ENCODE results near the gene SCYGR7. TPM values are rescaled to one million over a fixed set of nuclear protein-coding genes. Genes with fewer than 3 reads are reported as not detected.

Gene SCYGR7
- total and polyA plus RNA-seq, 2 of the 13 experiments (the other 11 are each of a cell fraction or from before 2014, with no cell fraction given), result not detected

DNA sequence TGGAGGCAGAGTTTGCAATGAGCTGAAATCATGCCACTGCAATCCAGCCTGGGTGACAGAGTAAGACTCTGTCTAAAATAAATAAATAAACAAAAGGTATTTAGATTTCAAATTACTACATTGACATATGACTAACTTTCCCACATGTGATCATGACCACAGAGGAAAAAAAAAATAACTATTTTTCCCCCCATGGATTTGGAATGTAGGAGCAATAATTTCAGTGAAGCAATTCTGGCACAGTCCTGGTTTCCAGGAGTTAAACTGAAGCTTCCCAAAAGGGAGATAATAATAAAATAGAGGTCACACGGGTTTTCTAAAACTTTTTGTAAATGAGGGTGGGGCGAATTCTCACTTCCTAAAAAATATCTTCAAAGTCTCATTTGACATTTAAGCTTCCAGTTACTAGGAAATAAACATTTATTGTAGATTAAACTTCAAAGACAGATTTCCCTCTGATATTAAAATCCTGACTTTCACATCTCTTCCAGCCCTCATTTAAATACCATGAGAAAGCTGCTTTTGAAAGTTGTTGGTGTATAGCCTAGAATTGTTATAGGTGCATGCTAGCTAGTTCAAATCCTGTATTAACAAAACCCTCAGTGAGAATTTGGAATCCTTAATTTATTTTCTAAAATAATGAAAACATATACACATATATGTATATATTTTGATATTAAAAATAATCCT, 31.0 kb upstream of the SCYGR7 start (continued):
- TF ChIP-seq CHD2 (IDR thresholded peaks at IDR 0.05; ENCODE audit: low read depth, low read length) (no peak), TOPORS (CRISPR knock-in tag; IDR thresholded peaks at IDR 0.05) (no peak), RFX5 (IDR thresholded peaks at IDR 0.05; ENCODE audit: low read depth, low read length) (no peak), ZNF747 (CRISPR knock-in tag; IDR thresholded peaks at IDR 0.05; ENCODE audit: borderline replicate concordance) (no peak)
- TF ChIP-seq, protein P1, sequence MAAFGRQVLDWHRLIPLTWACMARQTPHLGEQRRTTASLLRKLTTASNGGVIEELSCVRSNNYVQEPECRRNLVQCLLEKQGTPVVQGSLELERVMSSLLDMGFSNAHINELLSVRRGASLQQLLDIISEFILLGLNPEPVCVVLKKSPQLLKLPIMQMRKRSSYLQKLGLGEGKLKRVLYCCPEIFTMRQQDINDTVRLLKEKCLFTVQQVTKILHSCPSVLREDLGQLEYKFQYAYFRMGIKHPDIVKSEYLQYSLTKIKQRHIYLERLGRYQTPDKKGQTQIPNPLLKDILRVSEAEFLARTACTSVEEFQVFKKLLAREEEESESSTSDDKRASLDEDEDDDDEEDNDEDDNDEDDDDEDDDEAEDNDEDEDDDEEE (CRISPR knock-in tag; IDR thresholded peaks at IDR 0.05), result no peak

DNA sequence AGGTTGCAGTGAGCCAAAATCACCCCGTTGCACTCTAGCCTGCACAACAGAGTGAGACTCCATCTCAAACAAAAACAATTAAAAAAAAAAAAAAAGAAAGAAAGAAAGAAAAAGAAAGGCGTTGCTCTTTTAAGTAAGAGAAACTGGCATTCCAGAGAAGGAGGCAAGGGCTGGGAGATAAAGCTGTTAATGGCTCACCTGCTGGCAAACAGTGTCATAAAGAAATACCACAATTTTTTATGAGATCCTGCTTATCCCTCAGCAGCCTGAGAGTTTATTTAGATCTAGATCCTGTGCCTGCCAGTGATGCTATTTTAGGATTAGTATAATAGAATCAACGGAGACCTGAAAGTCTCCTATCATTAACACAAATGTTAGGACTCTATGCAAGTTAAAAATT, 26.6 kb upstream of the SCYGR7 start:
- DNase-seq (ENCODE audit: low spot score) (no peak), FAIRE-seq (no peak), ATAC-seq (no peak)
- Histone ChIP-seq H4K20me1 (ENCODE audit: insufficient read depth, low read length) (no peaks in the 10 kb centered on the region), H3K27me3 (ENCODE audit: control insufficient read depth in 1 of 2, insufficient read depth in 2 of 2, low read length in 2 of 2) (no peaks in the 10 kb centered on the region), H3K4me2 (ENCODE audit: low read depth, low read length) (no peak overlapping the region), H3K4me3 (replicated peaks in 1 of 3; ENCODE audit: insufficient read depth in 1 of 3, low read depth in 2 of 3, low read length in 3 of 3) (no peak overlapping the region), H3K27ac (ENCODE audit: extremely low read length, insufficient read depth, low read length) (no peak overlapping the region), H3K36me3 (replicated peaks in 1 of 2; ENCODE audit: control insufficient read depth in 1 of 2, insufficient read depth in 2 of 2, low read length in 2 of 2) (no peaks in the 10 kb centered on the region), H3K4me1 (ENCODE audit: insufficient read depth, low read length) (peaks cover 22% of the 10 kb centered on the region), H3K9ac (ENCODE audit: insufficient read depth, low read depth, low read length) (no peak overlapping the region), H3K9me3 (ENCODE audit: low read length) (no peaks in the 10 kb centered on the region), H2AFZ (ENCODE audit: low read length) (no peak overlapping the region), H3K79me2 (ENCODE audit: insufficient read depth, low read length) (no peaks in the 10 kb centered on the region)
- in situ Hi-C loops (cut with HindIII; ENCODE audit: extremely low pct_ligation_motif_present, low pct_unique_long_range_greater_than_20kb), result no loop called here
- intact Hi-C loops (cut with micrococcal nuclease; ENCODE audit: unreplicated experiment), result no loop called here
- ChIA-PET POLR2A (no interaction called here), CTCF (ENCODE audit: low intra/inter-chr PET ratio, low total read pairs) (no interaction called here)
- TF ChIP-seq ZNF510 (CRISPR knock-in tag; IDR thresholded peaks at IDR 0.05; ENCODE audit: low read depth), result no peak
- TF ChIP-seq ZNF839 (CRISPR knock-in tag; IDR thresholded peaks at IDR 0.05; ENCODE audit: borderline replicate concordance), result no peak
- no peak for TF ChIP-seq MBD4 (IDR thresholded peaks at IDR 0.05; ENCODE audit: borderline replicate concordance, low read length)
- TF ChIP-seq ZSCAN9 (CRISPR knock-in tag; IDR thresholded peaks at IDR 0.05; ENCODE audit: borderline replicate concordance), result no peak
- no peak for TF ChIP-seq EP300 (IDR thresholded peaks at IDR 0.05; ENCODE audit: low read depth in 2 of 2, low read length in 2 of 2)
- no peak for TF ChIP-seq EP300 (CRISPR knock-in tag; IDR thresholded peaks at IDR 0.05; ENCODE audit: borderline replicate concordance)
- no peak for TF ChIP-seq CENPT (CRISPR knock-in tag; IDR thresholded peaks at IDR 0.05; ENCODE audit: low read depth)
- TF ChIP-seq DNMT1 (CRISPR knock-in tag; IDR thresholded peaks at IDR 0.05), result no peak
- no peak for TF ChIP-seq ZNF3 (CRISPR knock-in tag; IDR thresholded peaks at IDR 0.05)
- TF ChIP-seq, protein P2, sequence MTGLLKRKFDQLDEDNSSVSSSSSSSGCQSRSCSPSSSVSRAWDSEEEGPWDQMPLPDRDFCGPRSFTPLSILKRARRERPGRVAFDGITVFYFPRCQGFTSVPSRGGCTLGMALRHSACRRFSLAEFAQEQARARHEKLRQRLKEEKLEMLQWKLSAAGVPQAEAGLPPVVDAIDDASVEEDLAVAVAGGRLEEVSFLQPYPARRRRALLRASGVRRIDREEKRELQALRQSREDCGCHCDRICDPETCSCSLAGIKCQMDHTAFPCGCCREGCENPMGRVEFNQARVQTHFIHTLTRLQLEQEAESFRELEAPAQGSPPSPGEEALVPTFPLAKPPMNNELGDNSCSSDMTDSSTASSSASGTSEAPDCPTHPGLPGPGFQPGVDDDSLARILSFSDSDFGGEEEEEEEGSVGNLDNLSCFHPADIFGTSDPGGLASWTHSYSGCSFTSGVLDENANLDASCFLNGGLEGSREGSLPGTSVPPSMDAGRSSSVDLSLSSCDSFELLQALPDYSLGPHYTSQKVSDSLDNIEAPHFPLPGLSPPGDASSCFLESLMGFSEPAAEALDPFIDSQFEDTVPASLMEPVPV (CRISPR knock-in tag; IDR thresholded peaks at IDR 0.05), result no peak
- TF ChIP-seq, protein P3, sequence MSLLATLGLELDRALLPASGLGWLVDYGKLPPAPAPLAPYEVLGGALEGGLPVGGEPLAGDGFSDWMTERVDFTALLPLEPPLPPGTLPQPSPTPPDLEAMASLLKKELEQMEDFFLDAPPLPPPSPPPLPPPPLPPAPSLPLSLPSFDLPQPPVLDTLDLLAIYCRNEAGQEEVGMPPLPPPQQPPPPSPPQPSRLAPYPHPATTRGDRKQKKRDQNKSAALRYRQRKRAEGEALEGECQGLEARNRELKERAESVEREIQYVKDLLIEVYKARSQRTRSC (CRISPR knock-in tag; IDR thresholded peaks at IDR 0.05; ENCODE audit: low read depth), result no peak
- no peak for TF ChIP-seq TSC22D2 (CRISPR knock-in tag; IDR thresholded peaks at IDR 0.05; ENCODE audit: borderline replicate concordance)
- BruUV-seq (replicated peaks), result no TSS peak
- 67% methylated on average over 3 of the region's 3 CpGs for WGBS (ENCODE audit: low lambda C conversion rate)
